Measurements from ENCODE around the gene ZFYVE27.
"Not testable (repeated sequence)": the region's sequence is repeated elsewhere in the genome, so short reads cannot be mapped to it uniquely, and the experiment has no call there.

Gene ZFYVE27

GRCh38 chr10:97736902-97737769 lies at the start of gene ZFYVE27:
TSS of gene ZFYVE27 (plus strand) at chr10:97737128. CDS start at chr10:97738478, 1,350 bp downstream.
- DNase-seq (ENCODE audit: low read depth) = peak; percentile 81

- DNase-seq (ENCODE audit: low read depth) = no peak
These were observed 48.8 kb upstream of the ZFYVE27 start for GRCh38 chr10:97687785-97688781.

- peak; percentile 85 for DNase-seq (ENCODE audit: low read depth)
These were observed 47.3 kb upstream of the ZFYVE27 start for GRCh38 chr10:97689559-97690020.

DNA sequence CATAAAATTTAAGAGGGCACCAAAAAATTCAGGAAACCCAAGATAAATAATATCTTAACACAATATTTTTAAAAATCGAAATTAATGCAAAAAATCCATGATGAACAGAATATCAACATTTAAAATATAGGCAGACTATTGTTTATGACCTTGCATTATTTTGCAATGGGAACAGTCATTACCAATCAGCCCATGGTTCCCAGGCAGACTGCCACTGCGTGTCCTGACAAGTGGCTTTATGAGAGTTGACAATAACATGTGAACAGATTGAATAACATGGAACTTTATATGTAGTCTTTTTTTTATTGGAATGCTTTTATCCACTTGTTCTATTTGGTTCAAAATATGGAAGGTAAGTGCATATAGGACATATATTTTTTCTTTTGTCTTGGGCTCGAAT lies 46.8 kb upstream of the ZFYVE27 start:
- no peak for DNase-seq (ENCODE audit: low read depth)

DNA sequence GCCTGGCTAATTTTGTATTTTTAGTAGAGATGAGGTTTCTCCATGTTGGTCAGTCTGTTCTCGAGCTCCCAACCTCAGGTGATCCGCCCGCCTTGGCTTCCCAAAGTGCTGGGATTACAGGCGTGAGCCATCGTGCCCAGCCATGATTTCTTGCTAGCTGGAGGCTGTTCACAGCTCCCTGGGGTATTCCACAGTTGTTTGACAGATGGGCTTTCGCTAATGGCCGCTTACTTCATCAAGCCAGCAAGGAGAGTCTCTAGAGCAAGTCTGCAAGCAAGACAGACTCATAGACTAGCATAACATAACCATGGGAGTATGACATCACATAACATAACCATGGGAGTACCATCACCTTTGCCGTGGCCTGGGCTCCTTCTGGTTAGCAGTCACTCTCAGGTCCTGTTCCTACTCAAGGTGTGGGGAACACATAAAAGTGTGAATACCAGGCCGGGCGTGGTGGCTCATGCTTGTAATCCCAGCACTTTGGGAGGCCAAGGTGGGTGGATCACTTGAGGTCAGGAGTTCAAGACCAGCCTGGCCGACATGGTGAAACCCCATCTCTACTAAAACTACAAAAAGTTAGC lies 38.8 kb upstream of the ZFYVE27 start:
- DNase-seq (ENCODE audit: low read depth) = not testable (repeated sequence)

DNA sequence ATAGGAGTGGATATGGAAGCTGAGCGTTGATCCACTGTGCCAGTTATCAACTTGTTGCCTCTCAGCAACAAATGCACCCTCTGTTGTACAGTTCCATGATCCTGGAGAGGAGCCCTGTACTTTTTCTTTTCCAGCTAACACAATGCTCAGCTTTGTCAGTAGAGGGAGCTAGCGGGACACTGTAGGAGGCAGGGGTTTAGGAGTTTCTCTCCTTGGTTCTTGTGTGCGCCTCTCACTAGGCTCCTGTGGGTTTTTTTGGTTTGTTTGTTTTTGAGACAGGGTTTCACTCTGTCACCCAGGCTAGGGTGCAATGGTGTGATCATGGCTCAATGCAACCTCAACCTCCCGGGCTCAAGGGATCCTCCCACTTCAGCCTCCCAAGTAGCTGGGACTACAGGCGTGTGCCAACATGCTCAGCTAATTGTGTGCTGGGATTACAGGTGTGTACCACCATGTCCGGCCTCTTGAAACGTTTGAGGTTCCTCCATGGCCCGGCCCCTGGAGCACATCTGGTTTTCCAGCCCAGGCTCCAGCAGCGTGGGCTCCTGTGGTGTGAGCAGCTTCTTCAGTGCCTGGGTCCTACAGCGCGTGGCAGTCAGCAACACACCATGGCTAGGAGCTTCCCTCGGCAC lies 35.4 kb upstream of the ZFYVE27 start:
- no peak for DNase-seq (ENCODE audit: low read depth)

DNA sequence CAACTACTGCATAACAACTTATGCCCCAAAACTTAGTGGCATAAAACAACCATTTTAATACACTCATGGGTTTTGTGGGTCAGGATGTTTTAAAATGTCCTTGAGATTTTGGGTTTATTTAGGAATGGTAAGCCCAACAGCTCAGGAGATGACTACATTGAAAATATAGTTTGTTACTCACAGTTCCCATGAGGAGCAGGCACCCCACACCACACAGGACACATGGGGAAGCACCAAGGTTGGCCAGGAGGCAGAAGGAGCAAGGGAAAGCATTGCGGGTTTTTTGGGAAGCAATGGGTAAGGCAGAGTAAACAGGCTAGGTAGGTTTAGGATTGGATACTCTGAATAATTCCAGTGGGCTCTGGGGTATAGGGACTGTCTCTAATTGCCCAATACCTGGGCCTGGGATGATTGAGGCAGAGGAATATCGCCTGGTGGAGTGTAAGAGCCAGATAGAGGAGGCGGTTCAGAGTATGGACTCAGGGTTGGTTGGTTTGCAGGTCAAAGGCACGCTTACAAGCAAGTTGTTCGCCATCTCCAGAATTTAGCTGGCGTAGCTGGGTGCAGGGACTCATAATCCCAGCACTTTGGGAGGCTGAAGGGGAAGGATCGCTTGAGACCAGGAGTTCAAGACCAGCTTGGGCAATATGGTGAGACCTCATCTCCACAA lies 33.4 kb upstream of the ZFYVE27 start:
- no peak for DNase-seq (ENCODE audit: low read depth)

- DNase-seq (ENCODE audit: low read depth) = no peak
These were observed 32.6 kb upstream of the ZFYVE27 start for GRCh38 chr10:97704341-97704740.

DNA sequence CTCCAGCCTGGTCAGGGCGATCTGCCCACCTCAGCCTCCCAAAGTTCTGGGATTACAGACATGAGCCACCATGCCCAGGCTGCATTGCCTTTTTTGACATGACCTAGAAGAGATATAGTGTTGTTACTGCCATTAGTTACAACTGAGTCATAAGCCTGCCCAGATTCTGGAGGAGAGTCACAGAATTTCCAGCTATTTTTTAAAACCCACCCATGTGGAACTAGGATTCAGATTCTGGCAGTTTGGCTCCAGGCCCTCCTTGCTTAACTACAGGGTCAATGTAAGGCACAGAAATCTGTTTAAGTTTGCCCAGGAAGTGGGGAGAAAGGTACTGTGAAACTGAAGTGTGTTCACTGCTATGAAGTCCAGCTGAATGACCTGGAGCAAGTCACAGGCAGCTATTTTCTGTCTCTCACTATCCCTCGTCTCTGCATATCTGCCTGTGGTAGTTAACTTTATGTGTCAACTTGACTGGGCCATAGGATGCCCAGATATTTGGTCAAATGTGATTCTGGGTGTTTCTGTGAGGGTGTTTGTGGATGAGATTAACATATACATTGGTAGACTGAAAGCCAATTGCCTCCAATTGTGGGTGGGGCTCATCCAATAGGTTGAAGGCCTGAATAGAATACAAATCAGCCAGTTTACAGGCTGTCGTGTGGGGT lies 31.8 kb upstream of the ZFYVE27 start:
- DNase-seq (ENCODE audit: low read depth) = no peak

GRCh38 chr10:97707134-97707861 lies 29.6 kb upstream of the ZFYVE27 start:
- DNase-seq (ENCODE audit: low read depth) = no peak

DNA sequence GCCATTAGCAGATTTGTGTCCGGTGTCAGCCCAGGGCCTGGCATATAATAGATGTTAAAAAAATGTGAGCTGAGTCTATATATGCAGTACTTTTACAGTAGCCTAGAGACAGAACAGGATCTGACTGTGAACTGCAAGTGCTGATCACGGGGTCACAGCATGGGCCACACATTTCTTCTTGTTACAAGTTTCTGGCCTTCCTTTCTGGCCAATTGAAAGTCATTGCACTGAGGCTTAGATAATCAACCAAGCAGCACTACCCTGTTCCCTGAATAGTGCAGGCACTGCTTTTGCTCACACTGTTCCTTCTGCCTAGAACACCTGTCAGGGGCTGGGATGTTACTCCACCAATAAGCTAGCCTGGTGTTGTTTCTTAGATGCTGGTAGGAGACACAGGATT lies 28.8 kb upstream of the ZFYVE27 start:
- DNase-seq (ENCODE audit: low read depth) = no peak

DNA sequence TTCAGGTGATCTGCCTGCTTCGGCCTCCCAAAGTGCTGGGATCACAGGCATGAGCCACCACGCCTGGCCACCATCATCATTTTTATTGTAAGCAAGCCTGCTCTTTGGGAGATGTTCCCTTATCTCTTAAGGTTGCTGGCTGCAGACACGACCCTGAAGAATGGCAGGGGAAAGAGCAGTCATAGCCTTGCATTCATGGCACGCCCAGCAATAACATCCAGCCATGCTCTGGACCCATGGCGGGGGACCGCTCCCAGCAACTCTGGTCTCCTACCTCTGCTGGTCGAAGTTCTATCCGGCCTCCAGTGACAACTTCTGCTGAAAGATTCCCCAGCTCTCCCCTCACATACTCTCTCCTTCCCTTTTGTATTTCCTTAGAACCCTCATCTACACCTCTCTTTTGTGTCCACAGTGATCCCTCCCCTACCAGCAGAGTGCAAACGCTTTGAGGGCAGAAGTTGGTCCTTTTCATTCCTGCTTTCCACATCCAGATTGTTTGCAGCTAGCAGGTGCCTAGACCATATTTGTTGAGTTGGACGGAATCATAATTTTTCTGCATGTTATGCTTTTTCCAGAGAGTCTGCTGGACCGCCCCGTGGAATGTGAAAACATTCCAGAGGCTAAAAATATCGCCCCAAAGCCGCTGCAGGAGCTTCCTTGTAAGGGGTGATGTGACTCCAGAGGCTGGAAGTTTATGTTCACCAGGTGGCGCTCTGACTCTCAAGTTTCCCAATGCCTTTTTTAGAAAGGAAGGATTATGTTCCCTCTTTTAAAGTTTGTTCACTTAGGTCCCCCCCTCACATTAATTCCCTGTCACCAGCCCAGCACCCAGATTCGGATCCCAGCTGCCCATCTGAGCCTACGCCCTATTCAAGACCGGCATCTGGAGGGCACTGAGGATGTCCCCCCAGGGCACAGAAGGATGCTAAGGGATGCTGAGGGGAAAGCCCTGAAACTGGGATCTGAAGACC lies 27.7 kb upstream of the ZFYVE27 start:
- DNase-seq (ENCODE audit: low read depth) = no peak

DNA sequence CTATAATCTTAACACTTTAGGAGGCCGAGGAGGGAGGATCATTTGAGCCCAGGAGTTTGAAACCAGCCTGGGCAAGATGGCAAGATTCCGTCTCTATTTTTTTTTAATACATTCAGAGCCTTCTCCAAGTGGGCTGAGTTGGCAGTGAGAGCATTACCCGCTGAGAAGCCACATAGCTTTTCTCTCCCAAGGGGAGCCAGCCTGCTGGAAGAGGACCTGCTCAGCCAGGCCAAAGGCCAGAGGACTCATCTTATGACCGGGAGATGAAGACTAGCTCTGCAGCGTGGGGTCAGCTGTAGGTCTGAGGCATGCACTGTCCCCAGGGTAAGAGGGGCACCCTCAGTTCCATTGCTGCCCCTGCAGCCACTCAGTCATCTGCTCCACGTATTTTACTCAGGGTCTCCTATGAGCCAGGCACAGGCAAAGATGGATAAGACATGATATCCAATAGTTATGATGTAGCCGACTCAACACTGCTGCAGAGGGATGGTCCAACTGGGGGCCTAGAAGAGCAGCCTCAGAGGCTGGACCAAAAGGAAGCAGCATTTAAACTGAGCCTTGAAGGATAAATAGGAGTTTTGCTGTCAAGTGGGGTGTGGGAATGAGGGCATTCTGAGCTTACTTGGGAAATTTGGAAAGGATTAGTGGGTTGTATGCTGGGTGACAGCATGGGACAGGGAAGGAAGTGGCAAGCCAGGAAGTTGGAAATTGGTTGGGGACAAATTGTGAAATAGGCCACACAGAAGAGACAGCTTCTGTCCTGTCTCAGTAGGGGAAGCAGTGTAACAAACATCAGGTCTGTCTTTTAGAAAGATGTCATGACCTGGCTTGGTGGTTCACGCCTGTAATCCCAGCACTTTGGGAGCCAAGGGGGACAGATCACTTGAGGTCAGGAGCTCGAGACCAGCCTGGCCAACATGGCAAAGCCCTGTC lies 25.0 kb upstream of the ZFYVE27 start:
- DNase-seq (ENCODE audit: low read depth) = no peak

DNA sequence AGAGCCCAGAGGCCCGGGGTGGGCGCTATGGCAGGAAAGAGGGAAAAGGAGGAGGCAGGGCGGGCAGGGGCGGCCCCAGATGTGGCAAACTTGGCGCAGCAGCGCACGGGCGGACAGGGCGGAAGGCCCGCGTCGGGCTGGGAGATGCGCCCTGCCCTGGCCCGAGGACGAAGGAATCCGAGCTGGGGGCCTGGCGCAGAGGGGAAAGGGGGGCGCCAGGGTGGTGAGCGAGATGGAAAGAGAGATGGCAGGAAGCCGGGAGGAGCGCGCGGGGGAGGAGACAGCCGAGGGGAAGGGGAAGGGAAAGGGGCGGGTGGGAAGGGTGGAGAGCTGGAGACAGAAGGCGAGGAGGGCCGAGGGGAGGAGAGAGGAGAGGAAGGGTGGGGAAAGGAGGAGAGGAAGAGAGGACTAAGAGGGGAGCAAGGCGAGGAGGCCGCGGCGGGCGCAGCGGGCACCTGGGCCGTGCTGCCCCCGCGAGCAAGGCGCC lies 23.5 kb upstream of the ZFYVE27 start, which contains the start of gene MARVELD1:
MARVELD1 (plus strand) TSS at position 392 of the 487 bp plus-strand sequence. CDS start 147 bp downstream, outside the sequence.
- peak; percentile 62 for DNase-seq (ENCODE audit: low read depth)

DNA sequence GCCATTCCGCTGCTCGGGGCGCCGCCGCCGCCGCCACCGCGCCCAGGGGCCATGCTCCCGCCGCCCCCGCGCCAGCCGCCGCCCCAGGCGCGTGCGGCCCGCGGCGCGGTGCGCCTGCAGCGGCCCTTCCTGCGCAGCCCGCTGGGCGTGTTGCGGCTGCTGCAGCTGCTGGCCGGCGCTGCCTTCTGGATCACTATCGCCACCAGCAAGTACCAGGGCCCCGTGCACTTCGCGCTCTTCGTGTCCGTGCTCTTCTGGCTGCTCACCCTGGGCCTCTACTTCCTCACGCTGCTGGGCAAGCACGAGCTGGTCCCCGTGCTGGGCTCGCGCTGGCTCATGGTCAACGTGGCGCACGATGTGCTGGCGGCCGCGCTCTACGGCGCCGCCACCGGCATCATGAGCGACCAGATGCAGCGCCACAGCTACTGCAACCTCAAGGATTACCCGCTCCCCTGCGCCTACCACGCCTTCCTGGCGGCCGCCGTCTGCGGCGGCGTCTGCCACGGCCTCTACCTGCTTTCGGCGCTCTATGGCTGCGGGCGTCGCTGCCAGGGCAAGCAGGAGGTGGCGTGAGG lies 23.0 kb upstream of the ZFYVE27 start:
- DNase-seq (ENCODE audit: low read depth) = no peak

GRCh38 chr10:97714401-97715258 lies 22.3 kb upstream of the ZFYVE27 start:
- peak; percentile 61 for DNase-seq (ENCODE audit: low read depth)

Data from GM04504 (cell line).